K562 (cell line): ENCODE results near the gene DDAH2. TPM values are rescaled to one million over a fixed set of nuclear protein-coding genes. Genes with fewer than 3 reads are reported as not detected.

Experiments
- ATAC-seq: fragments of 200-7000 bp; cut with Tn5 transposase; 3 replicates; pipeline ENCODE4 v1.9.1; 2020; ENCODE audit warnings: moderate library complexity
- BruUV-seq: library from RNA; stranded (reverse); fragments of 400-500 nt; replicated peaks from 2 replicates; lab custom pipeline; 2021; lab: Mats Ljungman, UMichigan
- CTCF ChIA-PET: fragments of 300-600 bp; formaldehyde crosslinking; extraction: SDS; loops from one replicate; lab custom pipeline; 2021; ENCODE audit warnings: low intra/inter-chr PET ratio; lab: Yijun Ruan, JAX
- POLR2A ChIA-PET: fragments of 300-600, 350-650 bp; sonication (Branson Sonifier 250); formaldehyde crosslinking; extraction: SDS; loops from one replicate; lab custom pipeline; 2021; ENCODE audit warnings: antibody characterized with exemption, inconsistent platforms; lab: Yijun Ruan, JAX
- DNase-seq, 4 experiments: peaks; one replicate each; pipeline versions ENCODE4 v3.0.0 to v3.0.0-alpha.2; 2011 to 2018; ENCODE audit warnings: low spot score in 3 of 4, mixed read lengths in 3 of 4; ENCODE audit errors: extremely low read depth in 1 of 4
- FAIRE-seq: peaks from 2 replicates; lab custom pipeline; 2011; peaks lifted over from hg19 to GRCh38; lab: Jason Lieb, UNC
- H2AFZ ChIP-seq: 2 replicates; pipeline ENCODE4 v1.6.0; 2011; ENCODE audit warnings: low read depth, low read length, control low read depth, inconsistent platforms
- H3K27ac ChIP-seq: fragments of 200-600 bp; 3 replicates; pipeline ENCODE4 v1.8.0; 2011; ENCODE audit warnings: low read depth, mild to moderate bottlenecking, control low read depth, inconsistent platforms, low read length, moderate library complexity, mixed read lengths; ENCODE audit errors: extremely low read depth
- H3K27me3 ChIP-seq, 2 experiments: fragments of 300-600 bp in 1 of 2; 2 replicates in 1 of 2; 3 replicates in 1 of 2; pipeline versions ENCODE4 v1.6.0 to v1.8.0; 2011; ENCODE audit warnings: inconsistent platforms in 2 of 2, low read length in 2 of 2, mild to moderate bottlenecking in 1 of 2, mixed read lengths in 1 of 2, moderate library complexity in 1 of 2; ENCODE audit not compliant: control insufficient read depth in 2 of 2, insufficient read depth in 2 of 2
- H3K36me3 ChIP-seq: fragments of 300-600 bp; 3 replicates; pipeline ENCODE4 v1.8.0; 2011; ENCODE audit warnings: mild to moderate bottlenecking, low read length, inconsistent platforms; ENCODE audit not compliant: control insufficient read depth, insufficient read depth
- H3K4me1 ChIP-seq, 2 experiments: fragments of 200-600 bp in 1 of 2; replicated peaks in 1 of 2; 2 replicates in 1 of 2; 3 replicates in 1 of 2; pipeline versions ENCODE4 v1.5.1 to v1.8.0; 2011; ENCODE audit warnings: inconsistent platforms in 2 of 2, low read length in 2 of 2, mild to moderate bottlenecking in 1 of 2, mixed read lengths in 1 of 2, moderate library complexity in 1 of 2; ENCODE audit not compliant: control insufficient read depth in 2 of 2, insufficient read depth in 2 of 2
- H3K4me2 ChIP-seq: 2 replicates; pipeline ENCODE4 v1.6.1; 2011; ENCODE audit warnings: low read length, control low read depth, inconsistent platforms, mixed read lengths; ENCODE audit not compliant: insufficient read depth
- H3K4me3 ChIP-seq: fragments of 200-600 bp; sonication (generic), shearing (Covaris generic); 2 replicates; pipeline ENCODE4 v1.5.1; 2016; ENCODE audit warnings: control low read depth, inconsistent platforms
- H3K79me2 ChIP-seq: fragments of 200-600 bp; 3 replicates; pipeline ENCODE4 v1.8.0; 2011; ENCODE audit warnings: low read length, inconsistent platforms; ENCODE audit not compliant: control insufficient read depth, insufficient read depth
- H3K9ac ChIP-seq, 2 experiments: 2 replicates each; pipeline versions ENCODE4 v1.6.0 to v1.6.1; 2011; ENCODE audit warnings: low read depth in 2 of 2, low read length in 2 of 2, control low read depth in 1 of 2, inconsistent platforms in 1 of 2, mild to moderate bottlenecking in 1 of 2, mixed read lengths in 1 of 2; ENCODE audit not compliant: insufficient read depth in 1 of 2
- H3K9me1 ChIP-seq: one replicate; pipeline ENCODE4 v1.6.0; 2011; ENCODE audit warnings: inconsistent platforms, mild to moderate bottlenecking, low read length, moderate library complexity; ENCODE audit not compliant: control insufficient read depth, insufficient read depth
- H3K9me3 ChIP-seq: replicated peaks from 2 replicates; pipeline ENCODE4 v1.5.1; 2011; ENCODE audit warnings: low read depth, low read length, inconsistent platforms; ENCODE audit not compliant: control insufficient read depth, insufficient read depth
- H4K20me1 ChIP-seq: replicated peaks from 2 replicates; pipeline ENCODE4 v1.6.1; 2011; ENCODE audit warnings: low read length, inconsistent platforms, mixed read lengths; ENCODE audit not compliant: control insufficient read depth, insufficient read depth
- ARID2 ChIP-seq: fragments of 450-650 bp; IDR thresholded peaks from 2 replicates; pipeline ENCODE4 v1.6.1; 2017; ENCODE audit warnings: antibody characterized with exemption, mild to moderate bottlenecking
- BRCA1 ChIP-seq, 2 experiments: fragments of 450-650 bp in 1 of 2; sonication (generic) in 1 of 2; formaldehyde crosslinking in 1 of 2; IDR thresholded peaks; 2 replicates each; pipeline versions ENCODE4 v1.5.0 to v1.6.1; 2017 to 2020; ENCODE audit warnings: mild to moderate bottlenecking in 1 of 2, missing genetic modification reagents in 1 of 2
- HEY1 ChIP-seq: fragments of 250-450 bp; sonication (Bioruptor Pico); IDR thresholded peaks from 2 replicates; pipeline ENCODE4 v1.5.0; 2020; ENCODE audit warnings: mild to moderate bottlenecking, moderate library complexity, borderline replicate concordance
- PML ChIP-seq: IDR thresholded peaks from 2 replicates; pipeline ENCODE4 v1.6.1; 2012; ENCODE audit warnings: low read length, inconsistent platforms
- RNF2 ChIP-seq: sonication (generic); IDR thresholded peaks from 2 replicates; pipeline ENCODE4 v1.6.1; 2016
- SMAD4 ChIP-seq: fragments of 250-450 bp; sonication (Bioruptor Pico); conservative IDR thresholded peaks from 2 replicates; pipeline ENCODE4 v1.8.0; 2021; ENCODE audit warnings: inconsistent platforms, mild to moderate bottlenecking, moderate library complexity
- ZNF644 ChIP-seq: fragments of 200-800 bp; sonication (Bioruptor generic); IDR thresholded peaks from 2 replicates; pipeline ENCODE4 v1.6.1; 2016; ENCODE audit warnings: low read depth, missing genetic modification characterization, missing compliant biosample characterization
- WGBS: fragments of 100-300 bp; shearing (Covaris generic); methylation state at CpG from one replicate; pipeline ENCODE4 v1.1.6; 2016; ENCODE audit warnings: low coverage, mixed read lengths; ENCODE audit not compliant: insufficient coverage; ENCODE audit errors: missing lambda C conversion rate; 5-methylcytosine and 5-hydroxymethylcytosine counted together
- in situ Hi-C: fragments of 300-500 bp; cut with MboI; formaldehyde crosslinking; loops from 4 replicates; pipeline ENCODE4 v1.15.0; 2018; ENCODE audit warnings: inconsistent platforms, mixed read lengths
- intact Hi-C: fragments of 100-400 bp; cut with micrococcal nuclease; formaldehyde crosslinking; loops from 2 replicates; pipeline ENCODE4 v1.14.2; 2022
- polyA plus RNA-seq, 8 experiments: library from polyadenylated mRNA; depleted of rRNA in 4 of 8; stranded (reverse) in 5 of 8; unstranded in 3 of 8; fragments of >200 nt; fragmentation: Nextera tagmentation in 2 of 8; fragmentation: Illumina TruSeq in 1 of 8; extraction: Ambion mirVana in 2 of 8; extraction: Trizol in 1 of 8; gene quantifications; 2 replicates each; pipeline versions ENCODE4 v1.2.1 to v1.2.3, GENCODE V29; 2011 to 2014; ENCODE audit warnings: inconsistent platforms in 1 of 8, missing spikeins in 1 of 8
- total RNA-seq, 7 experiments: library from RNA; depleted of rRNA in 6 of 7; stranded (reverse); fragments of >200 nt in 6 of 7; fragmentation: Illumina TruSeq in 2 of 7; extraction: Trizol in 2 of 7; gene quantifications; 2 replicates each; pipeline versions ENCODE4 v1.2.1 to v1.2.3, GENCODE V29; 2011 to 2021; ENCODE audit warnings: low replicate concordance in 1 of 7
- TF ChIP-seq, protein P1 (sequence below): sonication (generic); IDR thresholded peaks from 2 replicates; pipeline ENCODE4 v1.6.1; 2016
- TF ChIP-seq, protein P2 (sequence below): sonication (generic); formaldehyde crosslinking; IDR thresholded peaks from 2 replicates; pipeline ENCODE4 v1.8.0; 2023; ENCODE audit warnings: missing genetic modification reagents, mild to moderate bottlenecking, borderline replicate concordance

DDAH2 gene
- total and polyA plus RNA-seq, 9 of the 15 experiments (the other 6 are each of a cell fraction or from before 2014, with no cell fraction given), result 1.8 to 45.4 (median 21.4) TPM

DNA sequence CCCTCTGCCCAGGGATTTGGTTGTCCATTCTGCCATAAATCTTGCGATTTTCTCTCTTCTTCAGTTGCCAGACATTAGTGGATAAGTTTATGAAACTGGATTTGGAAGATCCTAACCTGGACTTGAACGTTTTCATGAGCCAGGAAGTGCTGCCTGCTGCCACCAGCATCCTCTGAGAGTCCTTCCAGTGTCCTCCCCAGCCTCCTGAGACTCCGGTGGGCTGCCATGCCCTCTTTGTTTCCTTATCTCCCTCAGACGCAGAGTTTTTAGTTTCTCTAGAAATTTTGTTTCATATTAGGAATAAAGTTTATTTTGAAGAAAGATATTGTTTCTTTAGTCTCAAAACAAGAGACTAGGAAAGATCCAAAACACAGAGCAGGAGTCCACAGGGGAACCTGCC, 33.3 kb upstream of the DDAH2 start, which contains the start of gene SAPCD1:
Gene SAPCD1 (plus strand): TSS at position 301 of the 400 bp plus-strand sequence. CDS start 399 bp downstream, outside the sequence.
- TF ChIP-seq PML, result no peak
- TF ChIP-seq ZNF644, result no peak
- TF ChIP-seq RNF2, result no peak
- TF ChIP-seq BRCA1 (IDR thresholded peaks at IDR 0.05), result no peak
- 0 out of 2 replicates have a peak, but pooled peaks have one; percentile 29 for TF ChIP-seq BRCA1 (CRISPR knock-in tag; IDR thresholded peaks at IDR 0.05)
- no peak within 1 kb of the TSS for H3K4me2 ChIP-seq
- in situ Hi-C loops (no loop called here), intact Hi-C loops (no loop called here)
- H3K27me3 ChIP-seq, result no peaks in the 10 kb centered on the region
- H3K9ac ChIP-seq, result peak within 1 kb of the TSS in 1 of 2 experiments; percentile 40; a peak in 2 of 4 replicates
- H3K9me3 ChIP-seq, result no peaks in the 10 kb centered on the region
- H3K27ac ChIP-seq, result no peak within 1 kb of the TSS
- WGBS, result 52% methylated on average over 4 of the region's 4 CpGs
- POLR2A ChIA-PET, result interaction anchor here (0.8 to 4.6 kb wide), 8 partner anchors 10 to 65 kb away, joined by 3 to 29 read pairs (median 4); partner anchors contain the start of genes CLIC1, HSPA1B, MSH5 and VARS1
- no peak for DNase-seq
- no peaks in the 10 kb centered on the region for H3K79me2 ChIP-seq
- H3K4me3 ChIP-seq, result no peak within 1 kb of the TSS
- BruUV-seq, result no TSS peak
- no peak for FAIRE-seq
- no peaks in the 10 kb centered on the region for H3K9me1 ChIP-seq
- no peak within 1 kb of the TSS for H2AFZ ChIP-seq
- H3K36me3 ChIP-seq, result peaks cover 63% of the 10 kb centered on the region
- no peaks in the 10 kb centered on the region for H4K20me1 ChIP-seq
- H3K4me1 ChIP-seq, result peaks cover 0 to 20% of the 10 kb centered on the region in 2 experiments; a peak in 3 of 5 replicates
- ATAC-seq, result no peak
- CTCF ChIA-PET, result no interaction called here

DNA sequence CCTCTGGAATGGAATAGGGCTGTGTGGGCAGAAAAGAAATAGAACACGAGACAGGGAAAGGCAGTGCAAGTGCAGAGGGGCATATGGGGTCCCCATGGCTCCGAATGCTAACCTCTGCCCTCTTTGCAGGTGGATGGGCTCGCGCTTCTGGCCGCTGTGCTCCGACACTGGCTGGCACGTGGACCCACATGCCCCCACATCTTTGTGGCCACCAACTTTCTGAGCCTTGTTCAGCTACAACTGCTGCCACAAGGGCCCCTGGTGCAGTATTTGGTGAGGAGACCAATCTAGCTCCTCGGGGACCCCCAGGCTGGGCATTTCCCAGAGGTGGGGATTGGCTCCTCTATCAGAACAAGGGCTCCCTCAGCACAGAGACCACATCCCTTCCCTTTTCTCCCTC, 32.2 kb upstream of the DDAH2 start:
- 0 out of 4 replicates have a peak overlapping the region, but pooled peaks of 1 of the 2 experiments have one; percentile 6 for H3K9ac ChIP-seq
- H3K4me1 ChIP-seq, result peaks cover 0 to 17% of the 10 kb centered on the region in 2 experiments; a peak in 3 of 5 replicates
- no peak overlapping the region for H2AFZ ChIP-seq
- no peaks in the 10 kb centered on the region for H4K20me1 ChIP-seq
- no peak overlapping the region for H3K4me2 ChIP-seq
- intact Hi-C loops, result no loop called here
- ChIA-PET CTCF (no interaction called here), POLR2A (interaction anchor here (0.6 to 6.6 kb wide), 12 partner anchors 8 to 70 kb away, joined by 3 to 85 read pairs (median 4); partner anchors contain the start of genes CLIC1, HSPA1B, MSH5 and VARS1)
- H3K9me3 ChIP-seq, result no peaks in the 10 kb centered on the region
- no peaks in the 10 kb centered on the region for H3K79me2 ChIP-seq
- in situ Hi-C loops, result no loop called here
- no peak overlapping the region for H3K27ac ChIP-seq
- WGBS, result 79% methylated on average over 8 of the region's 8 CpGs
- no peak for DNase-seq
- H3K4me3 ChIP-seq, result no peak overlapping the region
- no peaks in the 10 kb centered on the region for H3K9me1 ChIP-seq
- H3K36me3 ChIP-seq, result peaks cover 63% of the 10 kb centered on the region
- FAIRE-seq, result no peak
- no peaks in the 10 kb centered on the region for H3K27me3 ChIP-seq
- ATAC-seq, result no peak
- BruUV-seq, result TSS peak; percentile 4
- TF ChIP-seq ARID2 (no peak), SMAD4 (CRISPR knock-in tag) (no peak), HEY1 (CRISPR knock-in tag) (no peak)
- TF ChIP-seq, protein P1, sequence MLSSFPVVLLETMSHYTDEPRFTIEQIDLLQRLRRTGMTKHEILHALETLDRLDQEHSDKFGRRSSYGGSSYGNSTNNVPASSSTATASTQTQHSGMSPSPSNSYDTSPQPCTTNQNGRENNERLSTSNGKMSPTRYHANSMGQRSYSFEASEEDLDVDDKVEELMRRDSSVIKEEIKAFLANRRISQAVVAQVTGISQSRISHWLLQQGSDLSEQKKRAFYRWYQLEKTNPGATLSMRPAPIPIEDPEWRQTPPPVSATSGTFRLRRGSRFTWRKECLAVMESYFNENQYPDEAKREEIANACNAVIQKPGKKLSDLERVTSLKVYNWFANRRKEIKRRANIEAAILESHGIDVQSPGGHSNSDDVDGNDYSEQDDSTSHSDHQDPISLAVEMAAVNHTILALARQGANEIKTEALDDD, result no peak
- TF ChIP-seq, protein P2, sequence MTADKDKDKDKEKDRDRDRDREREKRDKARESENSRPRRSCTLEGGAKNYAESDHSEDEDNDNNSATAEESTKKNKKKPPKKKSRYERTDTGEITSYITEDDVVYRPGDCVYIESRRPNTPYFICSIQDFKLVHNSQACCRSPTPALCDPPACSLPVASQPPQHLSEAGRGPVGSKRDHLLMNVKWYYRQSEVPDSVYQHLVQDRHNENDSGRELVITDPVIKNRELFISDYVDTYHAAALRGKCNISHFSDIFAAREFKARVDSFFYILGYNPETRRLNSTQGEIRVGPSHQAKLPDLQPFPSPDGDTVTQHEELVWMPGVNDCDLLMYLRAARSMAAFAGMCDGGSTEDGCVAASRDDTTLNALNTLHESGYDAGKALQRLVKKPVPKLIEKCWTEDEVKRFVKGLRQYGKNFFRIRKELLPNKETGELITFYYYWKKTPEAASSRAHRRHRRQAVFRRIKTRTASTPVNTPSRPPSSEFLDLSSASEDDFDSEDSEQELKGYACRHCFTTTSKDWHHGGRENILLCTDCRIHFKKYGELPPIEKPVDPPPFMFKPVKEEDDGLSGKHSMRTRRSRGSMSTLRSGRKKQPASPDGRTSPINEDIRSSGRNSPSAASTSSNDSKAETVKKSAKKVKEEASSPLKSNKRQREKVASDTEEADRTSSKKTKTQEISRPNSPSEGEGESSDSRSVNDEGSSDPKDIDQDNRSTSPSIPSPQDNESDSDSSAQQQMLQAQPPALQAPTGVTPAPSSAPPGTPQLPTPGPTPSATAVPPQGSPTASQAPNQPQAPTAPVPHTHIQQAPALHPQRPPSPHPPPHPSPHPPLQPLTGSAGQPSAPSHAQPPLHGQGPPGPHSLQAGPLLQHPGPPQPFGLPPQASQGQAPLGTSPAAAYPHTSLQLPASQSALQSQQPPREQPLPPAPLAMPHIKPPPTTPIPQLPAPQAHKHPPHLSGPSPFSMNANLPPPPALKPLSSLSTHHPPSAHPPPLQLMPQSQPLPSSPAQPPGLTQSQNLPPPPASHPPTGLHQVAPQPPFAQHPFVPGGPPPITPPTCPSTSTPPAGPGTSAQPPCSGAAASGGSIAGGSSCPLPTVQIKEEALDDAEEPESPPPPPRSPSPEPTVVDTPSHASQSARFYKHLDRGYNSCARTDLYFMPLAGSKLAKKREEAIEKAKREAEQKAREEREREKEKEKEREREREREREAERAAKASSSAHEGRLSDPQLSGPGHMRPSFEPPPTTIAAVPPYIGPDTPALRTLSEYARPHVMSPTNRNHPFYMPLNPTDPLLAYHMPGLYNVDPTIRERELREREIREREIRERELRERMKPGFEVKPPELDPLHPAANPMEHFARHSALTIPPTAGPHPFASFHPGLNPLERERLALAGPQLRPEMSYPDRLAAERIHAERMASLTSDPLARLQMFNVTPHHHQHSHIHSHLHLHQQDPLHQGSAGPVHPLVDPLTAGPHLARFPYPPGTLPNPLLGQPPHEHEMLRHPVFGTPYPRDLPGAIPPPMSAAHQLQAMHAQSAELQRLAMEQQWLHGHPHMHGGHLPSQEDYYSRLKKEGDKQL (CRISPR knock-in tag), result no peak
